GM21515 (cell line): Measurements from ENCODE around the gene GRHPR.
A peak's percentile ranks its signal among the peaks of the same experiment; 100 is the strongest.
"Not testable (repeated sequence)": the region's sequence is repeated elsewhere in the genome, so short reads cannot be mapped to it uniquely, and the experiment has no call there.

Experiments used
- ATAC-seq: cut with Tn5 transposase; IDR thresholded peaks from one replicate; pipeline ENCODE4 v1.9.1; 2021; ENCODE audit not compliant: unreplicated experiment

The GRHPR gene

GRCh38 chr9:37444890-37445289 lies 22.4 kb downstream of the GRHPR start:
- no peak for ATAC-seq

GRCh38 chr9:37445832-37446231 lies 23.3 kb downstream of the GRHPR start:
- ATAC-seq: no peak

DNA sequence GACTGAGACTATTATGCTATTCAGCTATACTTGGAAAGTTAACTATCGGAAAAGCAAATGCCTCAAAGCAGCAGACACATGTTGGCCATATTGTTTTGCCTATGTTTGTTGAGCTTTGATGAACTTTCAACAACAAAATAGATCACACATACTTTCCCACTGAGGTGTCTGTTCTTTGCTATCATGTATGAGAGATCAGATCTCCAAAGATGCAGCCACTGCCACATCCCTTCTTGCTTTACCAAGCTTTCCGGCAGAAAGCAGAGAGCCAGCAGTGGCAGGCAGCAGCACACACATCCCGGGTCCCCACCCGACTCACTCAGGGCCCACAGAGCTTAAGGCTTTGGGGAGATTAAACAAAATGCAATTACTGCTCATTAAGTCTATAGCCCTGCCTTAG lies 23.9 kb downstream of the GRHPR start:
- ATAC-seq: no peak

DNA sequence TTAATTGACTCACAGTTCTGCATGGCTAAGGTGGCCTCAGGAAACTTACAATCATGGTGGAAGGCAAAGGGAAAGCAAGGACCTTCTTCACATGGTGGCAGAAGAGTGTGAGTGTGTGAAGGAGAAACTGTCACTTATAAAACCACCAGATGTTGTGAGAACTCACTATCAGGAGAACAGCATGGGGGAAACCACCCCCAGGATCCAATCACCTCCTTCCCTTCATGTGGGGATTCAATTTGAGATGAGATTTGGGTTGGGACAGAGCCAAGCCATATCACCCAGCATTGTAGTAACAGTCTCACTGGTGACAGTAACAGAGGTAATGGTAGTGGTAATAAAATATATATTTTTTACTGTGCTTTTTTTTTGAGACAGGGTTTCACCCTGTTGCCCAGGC lies 24.6 kb downstream of the GRHPR start:
- no peak for ATAC-seq

DNA sequence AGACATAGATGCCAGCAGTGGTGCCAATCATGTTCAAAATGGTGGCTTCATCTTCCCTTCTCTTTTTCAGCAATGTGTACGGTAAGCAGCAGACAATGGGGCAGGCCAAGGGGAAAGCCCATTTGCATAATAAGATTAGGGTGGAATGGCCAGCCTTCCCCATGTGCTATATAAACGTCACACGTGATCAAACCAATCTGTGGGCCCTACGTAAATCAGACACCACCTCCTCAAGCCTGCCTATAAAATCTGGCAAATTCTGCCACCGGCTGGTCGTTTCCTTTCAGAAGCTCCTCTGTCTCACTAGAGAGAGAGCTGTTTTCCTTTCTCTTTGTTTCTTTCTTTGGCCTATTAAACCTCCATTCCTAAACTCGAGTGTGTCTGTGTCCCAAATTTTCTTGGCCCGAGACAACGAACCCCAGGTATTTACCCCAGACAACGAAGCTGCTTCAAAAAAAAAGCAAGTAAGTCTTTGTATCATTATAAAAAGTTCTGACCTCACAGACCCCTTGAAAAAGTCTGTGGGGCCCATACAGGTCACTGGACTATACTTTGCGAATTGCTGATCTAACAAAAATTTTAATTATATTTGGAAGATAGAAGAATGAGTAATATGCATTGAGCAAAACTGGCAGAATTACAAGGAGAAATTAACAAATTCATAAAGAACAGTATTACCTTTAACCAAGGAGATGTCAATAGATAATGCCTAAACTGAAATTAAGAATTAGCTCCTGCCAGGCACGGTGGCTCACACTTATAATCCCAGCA lies 27.6 kb downstream of the GRHPR start:
- ATAC-seq: no peak

GRCh38 chr9:37451628-37452027 lies 29.1 kb downstream of the GRHPR start:
- no peak for ATAC-seq

GRCh38 chr9:37452611-37453010 lies 30.1 kb downstream of the GRHPR start:
- no peak for ATAC-seq

DNA sequence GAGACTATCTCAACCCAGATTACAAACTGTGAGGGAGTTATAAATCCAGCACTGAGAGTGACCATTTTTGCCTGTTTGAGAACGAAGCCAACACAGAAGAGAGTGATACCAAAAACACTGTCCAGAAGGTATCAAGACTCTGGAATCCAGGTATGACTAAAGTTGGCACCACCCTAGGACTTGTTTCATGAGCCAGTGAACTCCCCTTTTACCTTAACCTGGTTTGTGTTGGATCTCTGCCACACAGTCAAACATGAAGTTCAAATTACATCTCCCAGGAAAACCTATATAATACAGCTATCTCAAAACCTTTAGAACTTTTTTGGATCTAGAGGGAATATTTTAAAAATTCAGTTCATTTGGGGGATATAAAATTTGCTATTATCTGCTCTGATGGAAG lies 31.3 kb downstream of the GRHPR start:
- ATAC-seq: no peak

GRCh38 chr9:37454238-37454637 lies 31.7 kb downstream of the GRHPR start:
- ATAC-seq: no peak

- ATAC-seq: no peak
These were observed 33.6 kb downstream of the GRHPR start for GRCh38 chr9:37455884-37456647.

GRCh38 chr9:37456817-37457216 lies 34.3 kb downstream of the GRHPR start:
- no peak for ATAC-seq

GRCh38 chr9:37464006-37464405 lies 41.5 kb downstream of the GRHPR start:
- no peak for ATAC-seq

DNA sequence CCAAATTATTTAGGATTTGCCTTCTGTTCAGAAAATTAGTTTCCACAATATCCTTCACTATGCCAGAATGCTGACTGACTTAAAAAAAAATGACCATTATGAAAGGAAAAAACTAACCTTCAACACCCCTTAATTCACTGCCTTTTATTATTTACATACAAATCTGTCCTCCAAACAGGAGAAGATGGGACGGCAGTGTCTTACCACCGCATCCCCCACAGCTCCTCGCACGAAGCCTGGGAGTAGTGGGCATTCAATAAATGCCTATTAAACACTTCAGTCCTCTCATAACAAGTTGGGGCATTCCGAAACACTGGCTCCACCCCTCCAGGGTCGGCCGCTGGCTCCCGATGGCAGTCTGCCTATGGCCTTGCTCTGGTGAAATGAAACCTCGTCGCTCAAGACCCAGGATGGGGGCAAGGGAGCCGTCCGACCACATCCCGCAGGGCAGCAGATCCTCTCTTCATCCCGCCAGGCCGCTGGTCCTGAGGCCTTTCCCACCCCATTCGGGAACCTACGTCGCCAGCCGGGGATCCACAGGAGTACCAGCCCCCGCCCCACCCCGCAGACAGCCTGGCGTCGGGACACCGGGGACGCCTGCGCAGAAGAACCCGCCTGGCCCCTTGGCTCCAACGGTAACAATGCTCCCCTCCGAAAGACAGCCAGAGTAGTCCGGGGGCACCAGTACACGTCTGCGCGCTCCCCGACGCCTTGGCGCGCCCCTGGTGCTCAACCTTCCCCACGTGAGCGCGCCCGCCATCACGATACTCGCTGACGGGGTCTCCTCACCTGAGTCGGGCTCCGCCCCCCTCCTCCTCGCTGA lies 42.1 kb downstream of the GRHPR start:
- ATAC-seq: peak; percentile 31

GRCh38 chr9:37465249-37466036 lies 42.9 kb downstream of the GRHPR start, which contains the start of gene ZBTB5:
ZBTB5 (minus strand) TSS chr9:37465450; CDS start chr9:37442551, 22,899 bp downstream.
- ATAC-seq: peak; percentile 76

DNA sequence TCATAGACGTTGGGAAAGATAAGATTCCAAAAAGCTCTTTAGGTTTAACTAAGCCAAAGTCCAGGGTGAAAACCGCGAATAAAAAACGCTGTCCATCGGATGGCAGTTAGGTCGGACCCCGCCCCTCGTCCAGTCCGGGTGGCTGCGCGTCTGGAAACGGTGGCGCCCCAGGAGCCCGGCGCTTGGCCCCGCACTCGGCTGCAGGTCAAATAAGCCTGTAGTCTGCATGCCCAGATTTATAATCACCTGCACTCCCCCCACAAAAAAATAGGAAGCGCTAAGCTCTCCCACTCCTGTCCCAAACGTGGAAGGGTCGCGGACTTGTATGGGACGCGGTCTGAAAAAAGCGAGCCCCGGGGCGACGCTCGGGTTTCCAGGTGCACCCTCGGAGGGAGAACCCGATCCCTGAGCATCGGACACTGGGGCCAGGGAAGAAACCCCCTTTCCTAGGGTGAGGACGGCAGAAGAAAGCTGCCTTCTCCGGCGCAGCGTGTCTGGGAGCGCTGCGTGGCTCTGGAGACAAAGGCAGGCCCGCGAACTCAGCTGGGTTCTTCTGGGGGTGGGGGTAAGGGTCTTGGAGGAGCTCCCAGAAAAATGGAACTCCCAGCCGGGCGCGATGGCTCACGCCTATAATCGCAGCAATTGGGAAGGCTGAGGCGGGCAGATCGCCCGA lies 43.7 kb downstream of the GRHPR start:
- peak; percentile 10 for ATAC-seq

- not testable (repeated sequence) for ATAC-seq
These were observed 45.0 kb downstream of the GRHPR start for GRCh38 chr9:37467530-37467929.

DNA sequence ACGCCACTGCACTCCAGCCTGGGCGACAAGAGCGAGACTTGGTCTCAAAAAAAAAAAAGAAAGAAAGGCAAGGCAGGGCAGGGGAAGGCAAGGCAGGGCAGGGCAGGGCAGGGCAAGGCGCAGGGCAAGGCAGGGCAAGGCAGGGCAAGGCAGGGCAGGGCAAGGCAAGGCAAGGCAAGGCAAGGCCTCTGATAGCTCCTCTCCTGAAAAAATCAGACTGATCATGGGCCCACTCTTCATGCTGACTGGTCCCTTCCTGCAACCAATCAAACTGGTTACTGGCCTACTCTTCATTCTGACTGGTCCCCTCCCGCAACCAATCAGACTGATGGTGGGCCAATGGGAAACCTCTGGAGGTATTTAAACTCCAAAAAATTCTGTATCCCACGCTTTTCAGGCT lies 46.1 kb downstream of the GRHPR start:
- ATAC-seq: no peak

DNA sequence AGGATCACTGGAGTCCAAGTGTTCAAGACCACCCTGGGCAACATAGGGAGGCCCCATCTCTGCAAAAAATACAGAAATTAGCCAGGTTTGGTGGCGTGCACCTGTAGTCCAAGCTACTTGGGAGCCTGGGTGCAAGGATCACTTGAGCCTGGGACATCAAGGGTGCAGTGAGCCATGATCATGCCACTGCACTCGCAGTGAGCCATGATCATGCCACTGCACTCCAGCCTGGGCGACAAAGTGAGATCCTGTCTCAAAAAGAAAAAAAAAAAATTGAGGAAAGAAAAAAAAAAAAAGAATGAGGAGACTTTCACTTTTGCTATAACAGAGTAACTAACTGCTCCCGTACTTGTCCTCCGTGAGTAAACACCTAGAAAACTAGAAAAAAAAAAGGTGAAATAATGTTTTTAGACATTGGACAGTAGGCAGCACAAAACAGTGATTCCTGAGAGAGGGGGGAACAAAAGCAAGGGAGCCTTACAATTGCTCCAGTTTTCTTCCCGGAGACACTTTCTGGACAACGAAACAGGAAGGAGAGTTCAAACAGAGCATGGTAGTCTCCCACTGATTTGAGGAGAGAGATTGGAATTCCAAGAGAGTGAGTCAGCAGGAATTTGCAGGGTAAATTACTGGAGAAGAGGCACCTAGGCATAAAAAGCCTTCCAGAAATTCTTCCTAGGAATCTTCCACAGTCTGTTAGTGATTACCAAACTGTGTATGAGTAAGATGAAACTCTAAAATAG lies 49.6 kb downstream of the GRHPR start:
- ATAC-seq: no peak

DNA sequence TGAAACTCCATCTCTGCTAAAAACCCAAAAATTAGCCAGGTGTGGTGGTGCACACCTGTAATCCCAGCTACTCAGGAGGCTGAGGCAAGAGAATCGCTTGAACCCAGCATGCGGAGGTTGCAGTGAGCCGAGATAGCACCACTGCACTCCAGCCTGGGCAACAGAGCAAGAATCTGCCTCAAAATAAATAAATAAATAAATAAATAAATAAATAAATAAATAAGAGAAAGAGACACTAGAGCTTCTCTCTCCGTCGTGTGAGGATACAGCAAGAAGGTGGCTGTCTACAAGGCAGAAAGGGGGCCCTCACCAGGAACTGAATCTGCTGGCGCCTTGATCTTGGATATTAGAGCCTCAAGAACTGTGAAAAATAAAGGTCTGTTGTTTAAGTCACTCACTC lies 51.5 kb downstream of the GRHPR start:
- not testable (repeated sequence) for ATAC-seq
